ENCODE data around the gene ASAP2.

The ASAP2 gene

DNA sequence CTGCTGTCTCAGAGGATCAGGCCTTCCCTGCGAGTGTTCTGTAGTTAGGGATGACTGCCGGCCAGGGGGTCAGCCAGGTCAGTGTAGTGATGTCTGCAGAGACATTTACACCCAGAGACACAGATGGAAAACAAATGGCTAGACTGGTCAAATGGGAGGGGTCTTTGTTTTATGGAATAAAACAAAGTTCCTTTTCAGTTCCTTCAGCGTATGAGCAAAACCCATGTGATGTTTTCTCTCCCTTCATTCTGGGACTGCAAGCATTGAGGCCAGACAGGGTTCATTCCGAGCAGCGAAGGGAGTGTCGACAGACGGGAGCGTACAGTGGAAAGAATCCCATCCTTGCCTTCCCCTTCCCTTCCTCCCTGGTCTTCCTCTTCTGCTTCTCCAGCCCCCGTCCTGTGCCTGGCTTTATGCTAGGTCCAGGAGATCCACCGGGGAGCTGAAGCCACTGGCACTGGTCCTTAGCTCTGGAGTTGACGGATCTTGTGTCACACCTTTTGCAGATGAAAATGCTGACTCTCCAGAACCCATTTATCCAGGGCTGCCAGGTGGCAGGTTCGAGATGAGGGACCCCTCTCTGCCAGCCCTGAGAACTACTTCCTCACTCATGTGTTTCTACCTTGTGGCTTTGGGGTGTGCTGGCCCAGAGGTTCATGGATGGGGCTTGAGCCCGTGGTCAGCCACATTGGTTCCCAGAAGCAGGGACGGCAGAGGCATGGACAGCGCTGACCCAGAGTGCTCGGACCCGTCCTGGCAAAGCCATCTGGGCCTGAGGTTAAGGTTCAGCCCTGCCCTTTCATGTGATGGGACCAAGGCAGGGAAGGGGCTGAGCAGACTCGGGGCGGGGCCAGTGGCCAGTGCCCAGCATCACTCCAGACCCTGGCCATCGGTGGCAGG is 192.5 kb downstream of the ASAP2 start:
- no peak for DNase-seq (ENCODE audit: low read depth)
- H3K4me3 ChIP-seq (ENCODE audit: control insufficient read depth, low read depth, low read length): no peak overlapping the region
- TF ChIP-seq, protein P1, sequence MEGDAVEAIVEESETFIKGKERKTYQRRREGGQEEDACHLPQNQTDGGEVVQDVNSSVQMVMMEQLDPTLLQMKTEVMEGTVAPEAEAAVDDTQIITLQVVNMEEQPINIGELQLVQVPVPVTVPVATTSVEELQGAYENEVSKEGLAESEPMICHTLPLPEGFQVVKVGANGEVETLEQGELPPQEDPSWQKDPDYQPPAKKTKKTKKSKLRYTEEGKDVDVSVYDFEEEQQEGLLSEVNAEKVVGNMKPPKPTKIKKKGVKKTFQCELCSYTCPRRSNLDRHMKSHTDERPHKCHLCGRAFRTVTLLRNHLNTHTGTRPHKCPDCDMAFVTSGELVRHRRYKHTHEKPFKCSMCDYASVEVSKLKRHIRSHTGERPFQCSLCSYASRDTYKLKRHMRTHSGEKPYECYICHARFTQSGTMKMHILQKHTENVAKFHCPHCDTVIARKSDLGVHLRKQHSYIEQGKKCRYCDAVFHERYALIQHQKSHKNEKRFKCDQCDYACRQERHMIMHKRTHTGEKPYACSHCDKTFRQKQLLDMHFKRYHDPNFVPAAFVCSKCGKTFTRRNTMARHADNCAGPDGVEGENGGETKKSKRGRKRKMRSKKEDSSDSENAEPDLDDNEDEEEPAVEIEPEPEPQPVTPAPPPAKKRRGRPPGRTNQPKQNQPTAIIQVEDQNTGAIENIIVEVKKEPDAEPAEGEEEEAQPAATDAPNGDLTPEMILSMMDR (IDR thresholded peaks at IDR 0.05; ENCODE audit: control insufficient read depth, insufficient read depth, low read depth, low read length, missing control alignments): no peak

DNA sequence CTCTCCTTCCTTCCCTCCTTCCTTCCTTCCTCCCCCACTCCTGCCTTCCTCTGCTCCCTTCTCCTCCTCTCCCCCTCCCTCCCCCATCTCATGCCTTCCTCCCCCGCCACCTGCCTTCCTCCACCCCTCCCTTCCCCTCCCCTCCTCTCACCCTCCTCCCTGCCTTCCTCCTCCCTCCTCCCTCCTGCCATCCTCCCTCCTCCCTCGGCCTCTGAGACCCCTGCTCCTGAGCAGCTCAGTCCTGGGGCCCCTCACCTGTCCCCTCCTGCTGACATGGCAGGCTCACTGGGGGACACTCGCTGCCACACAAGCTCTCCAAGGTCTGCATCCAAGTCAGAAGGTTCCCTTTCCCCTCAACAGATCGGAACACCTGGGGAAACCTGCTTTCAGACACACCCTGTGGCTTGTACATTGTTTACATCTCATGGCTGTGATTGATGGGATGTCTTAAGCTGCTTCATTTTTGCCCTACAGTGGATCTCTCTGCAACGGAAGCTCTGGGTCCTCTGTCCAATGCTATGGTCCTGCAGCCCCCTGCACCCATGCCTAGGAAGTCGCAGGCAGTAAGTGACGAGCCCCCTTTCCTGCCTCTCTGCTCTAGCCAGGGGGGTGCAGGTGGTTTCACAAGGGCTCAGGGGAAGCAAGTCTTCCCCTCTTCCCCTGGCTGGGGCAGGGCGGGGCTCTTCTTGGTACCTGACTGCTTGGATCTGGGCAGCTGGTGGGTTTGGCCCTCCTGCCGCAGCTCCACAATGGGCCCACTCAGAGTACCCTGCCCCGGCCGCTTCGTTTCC is 193.9 kb downstream of the ASAP2 start:
- TF ChIP-seq, protein P1 (IDR thresholded peaks at IDR 0.05; ENCODE audit: control insufficient read depth, insufficient read depth, low read depth, low read length, missing control alignments): no peak
- DNase-seq (ENCODE audit: low read depth): no peak
- no peak overlapping the region for H3K4me3 ChIP-seq (ENCODE audit: control insufficient read depth, low read depth, low read length)

DNA sequence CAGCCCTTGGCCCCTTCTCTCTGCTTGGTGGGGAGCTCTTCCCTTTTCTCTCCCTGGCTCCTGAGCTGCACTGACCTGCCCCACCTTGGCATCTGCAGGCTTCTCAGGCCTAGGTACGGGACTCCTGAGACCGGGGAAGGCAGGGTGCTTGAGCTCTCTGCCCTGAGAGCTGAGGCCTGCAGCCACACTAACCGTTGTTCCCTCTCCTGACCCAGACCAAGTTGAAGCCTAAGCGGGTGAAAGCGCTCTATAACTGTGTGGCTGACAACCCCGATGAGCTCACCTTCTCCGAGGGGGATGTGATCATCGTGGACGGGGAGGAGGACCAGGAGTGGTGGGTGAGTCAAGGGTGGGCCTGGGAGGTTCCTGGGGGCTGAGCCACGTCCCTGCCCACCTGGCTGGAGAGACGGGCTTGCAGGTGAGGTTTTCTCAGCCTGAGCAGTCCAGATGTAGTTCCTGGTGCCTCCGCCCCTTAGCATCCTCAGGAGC is 194.5 kb downstream of the ASAP2 start:
- H3K4me3 ChIP-seq (ENCODE audit: control insufficient read depth, low read depth, low read length): no peak overlapping the region
- DNase-seq (ENCODE audit: low read depth): no peak
- TF ChIP-seq, protein P1 (IDR thresholded peaks at IDR 0.05; ENCODE audit: control insufficient read depth, insufficient read depth, low read depth, low read length, missing control alignments): no peak

DNA sequence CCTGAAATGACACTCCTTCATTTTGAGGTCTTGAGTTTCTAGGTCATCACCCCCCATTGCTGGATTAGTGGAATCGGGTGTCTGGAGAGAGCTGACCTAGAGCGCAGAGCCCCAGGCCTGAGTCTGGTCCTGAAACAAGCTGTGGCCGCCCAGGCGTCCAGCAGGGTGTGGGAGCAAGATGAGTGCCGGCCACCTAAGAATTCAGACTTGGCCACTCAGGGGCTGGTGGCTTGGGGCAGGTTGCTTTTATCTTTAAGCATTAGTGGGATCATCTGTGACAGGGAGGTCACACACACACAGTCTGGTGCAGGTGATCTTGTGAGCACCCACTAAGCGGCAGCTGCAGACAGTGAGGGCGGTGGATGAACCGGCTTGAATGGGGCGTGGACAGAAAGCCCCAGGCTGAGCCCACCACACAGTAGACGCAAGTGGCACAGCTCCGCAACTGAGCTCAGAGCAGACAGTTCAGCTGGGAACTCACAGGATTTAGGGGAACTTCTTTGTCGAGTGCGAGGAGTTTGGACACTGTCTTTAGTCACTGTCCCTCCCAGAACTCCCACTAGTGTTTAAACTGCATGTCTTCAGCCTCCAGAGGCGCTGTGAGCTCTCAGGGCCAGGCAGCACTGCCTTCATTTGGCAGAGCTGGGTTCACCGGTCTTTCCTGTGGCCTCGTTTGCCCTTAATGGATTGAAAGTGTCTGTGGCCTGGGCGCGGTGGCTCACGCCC is 195.2 kb downstream of the ASAP2 start:
- DNase-seq (ENCODE audit: low read depth): no peak
- H3K4me3 ChIP-seq (ENCODE audit: control insufficient read depth, low read depth, low read length): no peak overlapping the region
- TF ChIP-seq, protein P1 (IDR thresholded peaks at IDR 0.05; ENCODE audit: control insufficient read depth, insufficient read depth, low read depth, low read length, missing control alignments): no peak

DNA sequence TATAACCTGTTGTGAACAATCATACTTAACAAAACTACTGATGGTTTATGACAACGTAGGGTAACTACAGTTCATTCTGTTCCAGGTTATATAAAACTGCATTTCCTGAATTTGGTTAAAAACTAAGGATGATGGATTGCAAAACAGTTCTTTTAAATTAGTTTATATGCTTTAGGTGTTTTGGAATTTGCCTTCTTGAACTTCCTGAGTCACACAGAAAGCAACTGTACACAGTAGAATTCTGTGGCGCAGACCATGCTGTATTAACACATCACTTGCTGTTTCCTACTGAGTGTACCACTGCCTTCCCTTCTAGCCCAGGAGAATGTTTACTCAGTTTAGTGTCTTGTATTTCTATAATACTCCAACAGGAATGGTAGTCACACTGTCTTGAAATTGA is 197.3 kb downstream of the ASAP2 start:
- no peak for DNase-seq (ENCODE audit: low read depth)
- no peak overlapping the region for H3K4me3 ChIP-seq (ENCODE audit: control insufficient read depth, low read depth, low read length)
- TF ChIP-seq, protein P1 (IDR thresholded peaks at IDR 0.05; ENCODE audit: control insufficient read depth, insufficient read depth, low read depth, low read length, missing control alignments): no peak

DNA sequence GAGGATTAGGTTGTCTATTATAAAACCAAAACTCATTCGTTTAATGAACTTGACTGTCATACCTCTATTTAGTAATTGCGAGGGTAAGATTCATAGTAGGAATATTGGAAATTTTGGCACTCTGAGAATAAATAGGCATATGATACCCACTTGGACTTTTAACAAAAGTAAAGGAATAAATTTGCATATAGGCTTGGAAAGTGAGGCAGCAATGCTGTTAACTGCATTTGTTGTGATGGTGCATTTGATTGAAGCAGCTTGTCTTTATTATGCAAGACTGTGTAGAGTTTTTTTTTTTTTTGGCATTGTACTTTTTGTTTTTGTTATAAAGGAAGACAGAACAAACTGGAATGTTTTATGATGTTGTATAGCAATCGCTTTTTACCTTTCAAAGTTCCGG is 197.8 kb downstream of the ASAP2 start:
- no peak for DNase-seq (ENCODE audit: low read depth)
- H3K4me3 ChIP-seq (ENCODE audit: control insufficient read depth, low read depth, low read length): no peak overlapping the region
- TF ChIP-seq, protein P1 (IDR thresholded peaks at IDR 0.05; ENCODE audit: control insufficient read depth, insufficient read depth, low read depth, low read length, missing control alignments): no peak
